GM19240 (cell line): ENCODE data around the gene PSMD8.
"Not testable (repeated sequence)": the region's sequence is repeated elsewhere in the genome, so short reads cannot be mapped to it uniquely, and the experiment has no call there.

ENCODE experiments used
- DNase-seq: peaks from one replicate; pipeline ENCODE4 v3.0.0; 2011; ENCODE audit warnings: low spot score; ENCODE audit not compliant: insufficient read length

The PSMD8 gene

DNA sequence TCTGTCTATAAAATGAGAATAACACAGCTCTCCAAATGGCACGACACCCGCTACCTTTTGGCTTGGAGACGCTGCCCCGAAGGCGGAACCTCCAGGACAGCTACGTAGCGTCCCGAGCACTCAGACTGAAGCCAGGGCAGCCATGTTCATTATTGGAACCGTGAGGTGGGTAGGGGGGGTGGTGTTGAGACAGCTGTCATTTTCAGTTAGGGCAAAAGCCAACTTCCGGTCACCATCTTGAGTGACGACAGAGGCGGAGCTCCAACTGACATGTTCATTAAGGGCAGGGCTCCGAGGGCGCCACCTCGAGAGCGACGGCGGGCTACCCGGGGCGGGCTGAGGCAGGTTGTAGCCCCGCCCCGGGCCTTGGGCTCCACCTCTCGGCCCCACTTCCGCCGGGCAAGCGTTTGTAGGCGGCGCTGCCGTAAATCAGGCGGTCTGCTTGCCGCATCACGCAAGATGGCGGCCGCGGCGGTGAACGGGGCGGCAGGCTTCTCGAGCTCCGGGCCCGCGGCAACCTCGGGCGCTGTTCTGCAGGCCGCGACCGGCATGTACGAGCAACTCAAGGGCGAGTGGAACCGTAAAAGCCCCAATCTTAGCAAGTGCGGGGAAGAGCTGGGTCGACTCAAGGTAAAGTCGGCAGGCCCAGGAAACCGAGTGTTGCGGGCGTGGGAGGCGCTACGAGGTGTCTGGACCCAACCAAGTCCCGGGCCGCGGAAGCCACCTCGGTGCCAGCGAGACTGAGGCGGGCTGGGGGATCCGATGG, at the start of gene PSMD8:
Gene PSMD8 (plus strand): TSS at position 240 of the 766 bp plus-strand sequence. CDS start 31 bp downstream, at position 271.
- peak; percentile 97 for DNase-seq

DNA sequence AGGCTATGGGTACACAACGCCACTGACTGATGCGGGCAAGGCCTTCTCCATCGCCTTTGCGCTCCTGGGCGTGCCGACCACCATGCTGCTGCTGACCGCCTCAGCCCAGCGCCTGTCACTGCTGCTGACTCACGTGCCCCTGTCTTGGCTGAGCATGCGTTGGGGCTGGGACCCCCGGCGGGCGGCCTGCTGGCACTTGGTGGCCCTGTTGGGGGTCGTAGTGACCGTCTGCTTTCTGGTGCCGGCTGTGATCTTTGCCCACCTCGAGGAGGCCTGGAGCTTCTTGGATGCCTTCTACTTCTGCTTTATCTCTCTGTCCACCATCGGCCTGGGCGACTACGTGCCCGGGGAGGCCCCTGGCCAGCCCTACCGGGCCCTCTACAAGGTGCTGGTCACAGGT, 47.8 kb upstream of the PSMD8 start:
- no peak for DNase-seq

DNA sequence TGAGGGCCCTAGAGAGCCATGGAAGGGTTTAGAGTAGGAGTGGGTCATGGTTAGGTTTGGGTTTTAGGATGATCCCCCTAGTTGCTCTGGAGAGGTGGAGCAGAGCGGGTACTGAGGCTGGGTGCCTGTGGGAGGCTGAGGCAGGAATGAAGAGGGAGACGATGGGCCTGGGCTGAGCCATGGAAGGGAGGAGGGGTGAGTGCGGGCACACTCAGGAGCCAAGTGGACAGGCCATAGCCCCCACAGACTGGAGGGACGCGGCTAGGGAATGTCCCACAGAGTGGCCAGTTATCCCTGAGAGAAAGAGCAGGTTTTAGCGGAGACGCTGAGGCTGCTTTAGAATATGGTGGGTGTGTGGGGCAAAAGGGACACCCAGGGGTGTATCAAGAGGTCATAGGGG, 44.7 kb upstream of the PSMD8 start:
- DNase-seq: no peak

DNA sequence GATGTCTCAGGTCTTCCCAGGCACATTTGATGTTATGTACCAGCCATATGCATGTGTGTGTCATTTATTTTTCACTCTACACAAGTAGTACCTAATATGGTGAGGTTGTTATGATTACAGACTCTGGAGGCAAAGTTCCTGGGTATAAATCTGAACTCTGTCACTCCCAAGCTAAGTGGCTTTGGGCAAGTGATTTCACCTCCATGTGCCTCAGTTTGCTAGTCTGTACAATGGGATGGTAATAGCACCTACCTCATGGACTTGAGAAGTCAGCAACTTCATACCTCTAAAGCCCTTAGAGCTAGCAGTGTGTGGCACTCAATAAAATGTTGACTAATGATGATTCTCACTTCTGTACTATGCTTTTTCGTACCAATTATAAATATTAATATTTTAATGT, 42.6 kb upstream of the PSMD8 start:
- DNase-seq: no peak

DNA sequence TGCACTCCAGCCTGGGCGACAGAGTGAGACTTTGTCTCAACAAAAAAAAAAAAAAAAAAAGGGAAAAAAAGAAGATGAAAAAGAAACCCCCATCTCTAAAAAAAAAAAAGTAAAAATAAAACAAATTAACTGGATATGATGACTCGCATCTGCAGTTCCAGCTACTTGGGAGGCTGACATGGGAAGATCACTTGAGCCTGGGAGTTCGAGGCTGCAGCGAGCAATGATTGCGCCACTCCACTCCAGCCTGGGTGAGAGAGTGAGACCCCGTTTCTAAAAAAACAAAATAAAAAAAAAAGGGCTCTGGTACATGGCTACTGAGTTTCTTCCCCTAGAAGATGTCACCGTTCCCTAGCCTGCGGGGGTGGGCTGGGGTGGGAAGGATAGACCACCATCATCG, 41.1 kb upstream of the PSMD8 start:
- no peak for DNase-seq

DNA sequence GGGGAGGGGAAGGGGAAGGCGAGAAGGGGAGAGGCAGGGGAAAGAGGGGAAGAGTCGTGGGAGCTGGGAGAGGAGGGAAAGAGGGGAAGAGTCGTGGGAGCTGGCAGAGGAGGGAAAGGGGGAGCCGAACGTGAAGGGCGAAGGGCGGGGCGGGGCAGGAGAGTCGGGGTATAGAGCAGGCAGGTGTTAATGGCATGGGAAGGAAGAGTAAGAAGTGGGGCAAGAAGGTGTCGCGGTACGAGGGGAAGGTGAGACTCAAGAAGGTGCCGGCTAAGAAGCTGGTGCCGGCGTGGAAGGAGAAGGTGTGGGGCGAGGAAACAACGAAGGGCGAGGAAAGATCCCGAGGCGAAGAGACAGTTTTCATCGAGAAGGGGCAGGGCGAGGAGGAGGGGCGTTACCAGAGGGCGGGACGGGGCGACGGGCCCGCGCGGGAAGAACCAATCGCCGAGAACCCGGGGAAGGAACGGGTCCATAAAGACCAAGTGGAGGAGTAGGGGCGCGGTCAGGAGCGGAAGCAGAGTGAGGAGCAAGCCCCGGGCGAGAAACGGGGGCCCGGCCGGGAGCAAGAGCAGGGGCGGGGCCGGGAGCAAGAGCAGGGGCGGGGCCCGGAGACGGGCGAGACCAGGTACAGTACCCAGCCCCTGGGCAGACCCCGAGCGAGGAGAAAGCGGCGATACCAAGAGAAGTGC, 38.3 kb upstream of the PSMD8 start:
- DNase-seq: peak; percentile 87

DNA sequence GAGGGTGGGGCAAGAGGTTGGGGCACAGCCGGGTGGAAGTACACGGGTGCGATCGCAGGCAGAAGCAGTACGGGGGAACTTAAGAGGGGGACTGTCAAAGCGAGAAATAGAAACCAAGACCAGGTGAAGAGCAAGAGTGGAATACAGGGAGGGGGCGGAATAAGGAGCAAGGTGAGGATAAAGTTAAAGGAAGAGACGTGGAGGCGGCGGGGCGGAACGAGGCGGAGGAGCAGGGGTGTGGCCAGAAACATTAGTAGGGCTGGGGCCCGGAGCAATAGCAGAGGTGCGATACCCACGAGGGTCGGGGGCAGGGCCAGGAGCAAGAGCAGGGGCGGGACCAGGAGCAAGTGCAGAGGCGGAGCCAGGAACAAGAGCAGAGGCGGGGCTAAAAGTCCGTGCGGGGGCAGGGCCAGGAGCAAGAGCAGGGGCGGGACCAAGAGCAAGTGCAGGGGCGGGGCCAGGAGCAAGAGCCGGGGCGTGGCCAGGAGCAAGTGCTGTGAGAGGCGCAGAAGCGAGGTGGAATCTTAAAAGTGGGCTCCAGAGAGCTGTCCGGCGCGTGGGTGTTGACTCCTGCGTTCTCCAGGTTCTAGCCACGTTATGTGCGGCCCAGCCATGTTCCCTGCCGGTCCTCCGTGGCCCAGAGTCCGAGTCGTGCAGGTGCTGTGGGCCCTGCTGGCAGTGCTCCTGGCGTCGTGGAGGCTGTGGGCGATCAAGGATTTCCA, 37.6 kb upstream of the PSMD8 start:
- DNase-seq: peak; percentile 85

DNA sequence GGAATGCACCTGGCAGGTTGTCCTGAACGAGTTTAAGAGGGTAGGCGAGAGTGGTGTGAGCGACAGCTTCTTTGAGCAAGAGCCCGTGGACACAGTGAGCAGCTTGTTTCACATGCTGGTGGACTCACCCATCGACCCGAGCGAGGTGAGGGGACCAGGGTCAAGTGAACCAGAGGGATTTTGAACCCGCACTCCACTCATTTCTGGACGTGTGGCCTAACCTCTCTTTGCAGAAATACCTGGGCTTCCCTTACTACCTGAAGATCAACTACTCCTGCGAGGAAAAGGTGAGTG, 37.1 kb upstream of the PSMD8 start:
- no peak for DNase-seq

DNA sequence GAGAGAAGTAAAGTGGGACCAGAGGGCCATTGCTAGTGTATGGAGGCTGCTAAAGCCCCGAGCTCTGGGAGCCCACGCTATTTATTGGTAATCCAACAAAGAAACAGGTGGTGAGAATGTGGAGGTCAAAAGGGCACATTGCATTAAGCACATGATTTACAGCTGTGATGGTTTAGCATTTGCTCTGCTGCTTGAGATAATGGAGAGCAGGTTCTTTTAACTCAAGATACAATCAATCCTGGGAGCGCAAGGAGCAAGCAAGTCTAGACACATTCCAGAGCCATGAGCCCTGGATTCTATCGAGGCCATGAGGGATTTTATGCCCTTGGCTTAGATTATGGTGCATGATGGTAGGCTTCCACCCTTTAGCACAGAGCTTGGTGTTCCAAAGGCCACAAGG, 35.4 kb upstream of the PSMD8 start:
- DNase-seq: not testable (repeated sequence)

DNA sequence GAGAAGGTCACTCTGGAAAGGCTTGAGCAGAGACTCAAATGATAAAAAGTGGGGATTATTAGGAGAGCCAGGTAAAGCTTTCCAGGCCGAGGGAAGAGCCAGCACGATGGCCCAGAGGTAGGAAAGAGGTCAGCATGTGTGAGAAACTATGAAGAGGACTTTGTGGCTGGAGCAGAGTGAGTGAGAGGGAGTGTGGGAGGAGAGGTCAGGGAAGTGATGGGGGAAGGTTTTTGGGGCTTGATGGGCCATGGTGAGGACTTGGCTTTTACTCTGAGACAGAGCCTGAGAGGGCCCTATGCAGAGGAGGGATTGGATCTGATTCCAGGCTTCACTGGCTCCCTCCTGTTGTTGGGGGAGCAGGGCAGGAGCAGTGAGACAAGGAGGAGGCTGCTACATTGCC, 33.4 kb upstream of the PSMD8 start:
- no peak for DNase-seq

DNA sequence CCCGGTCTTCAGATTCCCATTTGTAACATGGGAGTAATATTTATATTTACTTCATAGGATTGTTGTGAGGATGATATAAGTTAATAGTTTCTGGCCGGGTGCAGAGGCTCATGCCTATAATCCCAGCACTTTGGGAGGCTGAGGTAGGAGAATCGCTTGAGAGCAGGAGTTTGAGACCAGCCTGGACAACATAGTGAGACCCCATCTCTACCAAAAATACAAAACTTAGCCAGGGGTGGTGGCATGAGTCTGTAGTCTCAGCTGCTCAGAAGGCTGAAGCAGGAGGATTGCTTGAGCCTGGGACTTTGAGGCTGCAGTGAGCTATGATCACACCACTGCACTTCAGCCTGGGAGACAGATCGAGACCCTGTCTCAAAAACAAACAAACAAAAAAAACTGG, 27.5 kb upstream of the PSMD8 start:
- no peak for DNase-seq

DNA sequence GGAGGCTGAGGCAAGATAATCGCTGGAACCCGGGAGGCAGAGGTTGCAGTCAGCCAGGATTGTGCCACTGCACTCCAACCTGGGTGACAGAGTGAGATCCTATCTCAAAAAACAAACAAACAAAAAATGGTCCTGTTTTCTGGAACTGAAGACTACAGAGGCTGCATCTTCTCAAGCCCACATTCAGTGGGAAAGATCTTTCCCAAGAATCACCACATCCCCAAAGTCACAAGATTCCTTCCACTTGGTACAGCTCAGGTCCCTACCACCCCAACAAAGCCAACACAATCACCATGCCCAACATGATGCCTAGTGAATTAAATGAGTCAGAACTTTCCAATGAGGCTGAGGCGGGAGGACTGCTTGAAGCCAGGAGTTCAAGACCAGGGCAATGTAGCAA, 23.5 kb upstream of the PSMD8 start:
- no peak for DNase-seq

DNA sequence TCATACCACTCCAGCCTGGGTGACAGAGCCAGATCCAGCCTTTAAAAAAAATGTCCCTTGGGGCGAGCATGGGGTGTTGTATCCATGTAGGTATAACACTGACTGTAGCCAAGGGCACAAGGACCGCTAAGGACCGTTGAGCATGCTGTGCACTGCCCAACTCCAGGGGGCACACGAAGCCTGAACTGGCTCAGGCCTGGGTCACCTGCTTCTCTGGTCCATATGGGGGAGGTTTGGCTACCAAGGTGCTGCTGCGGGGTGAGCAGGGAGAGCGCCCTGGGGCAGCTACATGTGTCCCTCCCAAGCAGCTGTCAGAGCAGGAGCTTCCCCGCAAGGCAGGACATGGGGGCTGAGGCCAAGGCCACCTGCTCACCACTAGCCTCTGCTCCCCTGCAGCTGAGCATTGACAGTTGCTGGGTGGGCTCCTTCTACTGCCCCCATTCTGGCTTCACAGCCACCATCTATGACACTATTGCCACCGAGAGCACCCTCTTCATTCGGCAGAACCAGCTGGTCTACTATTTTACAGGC, 22.4 kb upstream of the PSMD8 start:
- DNase-seq: no peak

DNA sequence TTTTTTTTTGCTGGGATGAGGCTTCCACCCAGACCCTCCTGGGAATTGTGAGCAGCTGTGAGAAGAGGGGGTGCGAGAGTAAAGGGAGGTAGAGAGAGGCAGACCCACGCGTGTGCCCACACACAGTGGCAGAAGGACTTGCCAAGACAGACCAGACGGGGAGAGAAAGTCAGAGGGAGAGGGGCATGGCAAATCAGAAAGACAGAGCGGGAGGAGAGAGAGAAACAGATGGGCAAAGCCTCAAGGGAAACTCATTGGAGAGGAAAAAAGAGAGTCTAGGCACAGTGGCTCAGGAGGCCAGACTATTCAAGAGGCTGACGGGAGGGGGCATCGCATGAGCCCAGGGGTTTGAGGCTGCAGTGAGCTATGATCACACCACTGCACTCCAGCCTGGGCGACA, 21.8 kb upstream of the PSMD8 start:
- no peak for DNase-seq

DNA sequence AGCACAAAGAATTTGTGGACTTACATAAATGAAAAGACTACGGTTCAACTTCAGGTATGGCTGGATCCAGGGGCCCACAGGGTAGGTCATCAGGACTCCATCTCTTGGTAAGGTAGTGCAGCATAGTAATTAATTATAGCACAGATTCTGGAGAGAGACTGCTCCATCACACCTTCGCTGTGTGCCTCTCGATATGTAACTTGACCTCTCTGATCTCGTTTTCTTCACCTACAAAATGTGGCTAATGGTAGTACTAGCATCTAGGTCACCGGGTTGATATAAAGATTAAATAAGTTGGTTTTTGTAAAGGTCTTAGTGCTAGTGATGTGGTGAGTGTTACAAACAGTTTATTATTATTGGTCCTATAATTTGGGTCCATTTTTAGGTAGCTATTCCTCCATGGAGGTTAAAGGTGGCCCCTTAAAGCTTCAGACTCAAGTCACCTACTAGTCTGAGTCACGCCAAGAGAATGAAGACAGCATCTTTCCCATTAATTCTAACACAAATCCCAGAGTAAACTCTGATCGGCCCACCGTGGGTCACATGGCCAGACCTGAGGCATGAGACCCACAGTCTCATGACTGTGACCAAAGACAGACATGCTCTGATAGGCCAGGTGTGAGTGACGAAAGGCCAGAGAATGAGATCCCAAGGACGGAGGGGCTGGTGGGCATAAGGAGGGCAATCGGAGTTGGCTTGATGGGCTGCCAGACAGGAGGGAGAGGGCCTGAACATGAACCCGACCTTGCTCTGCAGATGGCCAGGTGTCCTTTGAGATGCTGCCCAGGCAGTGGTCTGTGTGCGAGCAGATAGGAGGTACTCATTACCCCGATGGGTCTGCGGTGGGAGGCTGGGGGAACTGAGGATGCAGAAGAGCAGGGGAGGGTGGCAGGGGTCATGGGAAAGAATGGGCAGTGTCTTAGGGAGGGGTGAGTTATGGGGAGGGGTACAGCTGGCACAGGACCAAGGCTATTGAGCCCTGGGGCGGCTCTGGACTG, 18.3 kb upstream of the PSMD8 start:
- no peak for DNase-seq

DNA sequence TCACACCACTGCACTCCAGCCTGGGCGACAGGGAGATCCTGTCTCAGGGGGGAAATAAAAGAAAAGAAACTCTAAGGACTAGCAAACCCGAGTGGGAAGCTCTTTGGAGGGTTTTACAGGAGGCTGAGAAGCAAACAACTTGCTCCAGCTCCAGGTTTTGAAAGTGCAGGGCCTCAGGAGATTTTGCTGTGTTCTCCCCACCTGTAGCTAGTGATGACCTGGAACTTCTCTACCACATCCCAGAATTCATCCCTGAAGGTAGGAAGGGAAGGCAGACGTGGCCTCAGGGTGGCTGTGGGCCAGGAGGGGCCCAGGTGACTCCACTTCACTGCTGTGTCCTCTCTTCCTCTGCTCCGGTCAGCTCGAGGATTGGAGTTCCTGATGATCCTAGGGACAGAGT, 16.3 kb upstream of the PSMD8 start:
- DNase-seq: no peak

DNA sequence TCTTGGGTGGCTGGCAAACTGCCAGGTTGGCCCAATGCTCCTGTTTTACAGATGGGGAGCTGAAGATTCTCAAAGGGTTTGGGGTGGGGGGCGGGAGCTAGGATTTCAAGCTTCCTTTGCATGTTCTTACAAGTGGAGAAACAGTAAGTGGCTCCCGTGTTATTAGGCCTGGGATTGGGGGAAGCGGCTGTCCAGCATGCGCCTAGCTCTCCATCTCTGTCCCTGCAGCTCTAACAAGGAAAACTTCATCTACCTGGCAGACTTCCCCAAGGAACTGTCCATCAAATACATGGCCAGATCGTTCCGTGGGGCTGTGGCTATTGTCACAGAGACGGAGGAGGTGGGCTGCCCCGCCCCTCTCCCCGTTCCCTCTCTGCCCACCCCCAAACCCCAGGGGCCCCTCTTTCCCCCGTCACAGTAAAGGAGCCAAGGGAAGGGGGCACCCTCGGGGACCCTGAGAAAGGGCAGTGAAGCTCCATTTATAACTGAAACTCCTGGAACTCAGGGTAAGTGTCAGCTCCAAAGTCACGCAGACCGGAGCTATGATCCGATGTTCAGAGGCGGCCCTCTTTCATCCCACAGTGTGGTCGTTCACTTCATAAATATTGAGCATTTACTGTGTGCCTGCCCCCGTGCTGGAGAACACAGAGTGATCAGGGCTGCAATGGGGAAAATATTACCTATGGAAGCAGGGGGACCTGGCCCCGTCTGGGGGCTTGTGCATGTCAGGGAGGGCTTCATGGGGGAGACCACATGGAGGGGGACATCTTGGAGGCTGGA, 14.9 kb upstream of the PSMD8 start:
- no peak for DNase-seq

DNA sequence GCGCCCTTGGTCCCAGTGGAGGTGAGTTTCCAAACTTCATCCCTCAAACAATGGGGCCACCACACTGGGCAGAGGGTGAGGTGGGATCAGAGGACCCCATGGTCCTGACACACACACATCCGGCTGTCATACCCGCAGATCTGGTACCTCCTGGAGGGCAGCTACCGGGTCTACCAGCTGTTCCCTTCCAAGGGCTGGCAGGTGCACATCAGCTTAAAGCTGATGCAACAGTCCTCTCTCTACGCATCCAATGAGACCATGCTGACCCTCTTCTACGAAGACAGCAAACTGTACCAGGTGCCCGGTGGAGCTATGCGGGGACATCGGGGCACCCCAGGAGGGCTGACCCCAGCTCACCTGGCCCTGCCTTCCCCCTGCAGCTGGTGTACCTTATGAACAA, 14.0 kb upstream of the PSMD8 start:
- no peak for DNase-seq

DNA sequence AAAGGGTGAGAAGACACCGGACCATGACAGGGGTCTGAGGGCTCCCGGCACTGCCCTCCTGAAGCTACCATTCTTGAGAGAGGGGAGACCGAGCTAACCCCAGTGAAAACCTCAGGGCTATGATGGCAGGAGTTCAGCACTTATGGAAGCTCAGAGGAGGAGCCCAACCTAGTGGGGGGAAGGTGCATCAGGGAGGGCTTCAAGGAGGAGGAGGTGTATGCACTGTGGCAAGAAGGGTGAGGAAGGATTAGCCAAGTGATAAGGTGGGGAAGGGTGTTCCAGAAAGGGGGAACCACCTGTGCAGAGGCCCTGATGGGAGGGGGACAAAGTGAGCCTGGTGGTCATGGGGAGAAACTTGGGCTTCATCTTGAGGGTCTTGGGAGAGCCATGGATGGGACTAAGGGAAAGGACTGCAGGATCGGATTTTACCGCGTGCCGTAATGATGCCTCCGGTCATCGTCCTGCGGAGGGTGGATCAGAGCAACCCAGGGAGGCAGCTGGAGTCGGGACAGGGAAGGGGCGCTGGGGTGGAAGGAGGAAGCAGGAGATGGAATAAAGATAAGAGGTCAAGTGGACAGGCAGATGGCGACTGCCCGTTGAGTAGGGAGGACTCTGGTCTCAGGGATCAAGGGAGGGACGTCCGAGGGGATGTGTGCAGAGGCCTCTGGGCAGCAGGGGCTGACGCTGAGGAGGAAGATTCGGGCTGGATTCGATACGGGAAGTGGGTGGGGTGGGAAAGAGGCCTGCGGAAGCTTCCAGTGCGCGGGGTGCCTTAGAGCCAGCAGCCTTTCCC, 13.3 kb upstream of the PSMD8 start:
- DNase-seq: no peak
